AG09319 (cell line): ENCODE measurements around the gene MKI67.

ENCODE experiments used
- DNase-seq: peaks from one replicate; pipeline ENCODE4 v3.0.0-alpha.2; 2010; ENCODE audit warnings: low read depth; ENCODE audit errors: extremely low read depth
- CTCF ChIP-seq: IDR thresholded peaks from 2 replicates; pipeline ENCODE4 v1.5.1; 2011; ENCODE audit warnings: low read depth, mild to moderate bottlenecking, inconsistent platforms, low read length, moderate library complexity

The MKI67 gene

GRCh38 chr10:128053356-128053755 is 72.9 kb downstream of the MKI67 start:
- no peak for DNase-seq
- TF ChIP-seq CTCF = no peak

GRCh38 chr10:128052696-128053095 is 73.5 kb downstream of the MKI67 start:
- no peak for TF ChIP-seq CTCF
- DNase-seq = no peak

GRCh38 chr10:128051548-128051947 is 74.7 kb downstream of the MKI67 start:
- no peak for DNase-seq
- TF ChIP-seq CTCF = no peak

DNA sequence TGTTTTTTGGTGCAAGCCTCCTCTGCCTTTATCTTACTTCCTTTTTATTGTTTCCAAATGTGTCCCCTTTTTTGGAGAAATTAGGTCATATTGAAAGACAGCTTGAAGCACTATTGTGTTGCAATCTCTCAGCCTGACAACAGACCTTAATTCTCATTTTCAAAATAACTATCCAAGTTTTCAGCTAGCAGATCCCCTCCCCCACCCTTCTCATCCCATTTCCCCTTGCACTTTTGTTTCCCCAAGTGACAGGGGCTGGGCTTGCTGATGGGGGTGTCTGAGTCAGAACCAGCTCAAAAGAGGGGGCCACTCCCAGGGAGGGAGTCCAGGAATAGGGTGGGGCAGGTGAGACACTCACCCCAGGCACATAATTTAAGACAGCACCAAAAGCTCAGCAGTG is 75.3 kb downstream of the MKI67 start:
- DNase-seq = no peak
- TF ChIP-seq CTCF = no peak

- DNase-seq = no peak
- no peak for TF ChIP-seq CTCF
Observed at GRCh38 chr10:128050121-128050516, 76.1 kb downstream of the MKI67 start.

- no peak for TF ChIP-seq CTCF
- DNase-seq = no peak
Observed at GRCh38 chr10:128049226-128050120, 76.8 kb downstream of the MKI67 start.

DNA sequence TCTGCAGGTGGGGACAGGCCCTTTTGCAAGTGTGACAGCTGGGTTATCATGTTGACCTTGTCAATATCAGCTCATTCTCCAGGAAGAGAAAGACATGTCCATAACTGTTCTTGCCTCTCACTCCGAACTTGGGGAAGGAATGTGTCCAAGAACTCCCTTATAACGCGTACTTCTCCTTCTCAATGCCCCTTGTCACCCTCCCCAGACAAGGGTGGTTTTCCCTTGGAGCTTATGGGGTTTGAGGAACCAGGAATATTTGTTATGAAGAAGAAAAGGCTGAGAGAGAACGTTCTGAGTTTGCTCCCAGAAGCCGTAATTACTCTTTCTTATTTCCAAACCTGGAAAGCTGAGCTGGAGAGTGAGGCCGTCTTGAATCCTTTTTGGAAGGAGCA is 77.4 kb downstream of the MKI67 start:
- no peak for TF ChIP-seq CTCF

More for the DNA sequence above, 77.4 kb downstream of the MKI67 start:
- no peak for DNase-seq
